Raji (cell line): Measurements from ENCODE around the gene NCKAP5.

ENCODE experiments used
- POLR2A ChIP-seq: IDR thresholded peaks from 2 replicates; pipeline ENCODE4 v1.6.1; 2011; ENCODE audit warnings: low read depth, low read length, control low read depth; ENCODE audit not compliant: insufficient read depth

NCKAP5 gene

GRCh38 chr2:132690664-132691303, 877.5 kb downstream of the NCKAP5 start:
- TF ChIP-seq POLR2A = no peak

- TF ChIP-seq POLR2A = no peak
Observed at GRCh38 chr2:132681766-132682165, 886.5 kb downstream of the NCKAP5 start.

GRCh38 chr2:132680544-132680943, 887.7 kb downstream of the NCKAP5 start:
- no peak for TF ChIP-seq POLR2A

DNA sequence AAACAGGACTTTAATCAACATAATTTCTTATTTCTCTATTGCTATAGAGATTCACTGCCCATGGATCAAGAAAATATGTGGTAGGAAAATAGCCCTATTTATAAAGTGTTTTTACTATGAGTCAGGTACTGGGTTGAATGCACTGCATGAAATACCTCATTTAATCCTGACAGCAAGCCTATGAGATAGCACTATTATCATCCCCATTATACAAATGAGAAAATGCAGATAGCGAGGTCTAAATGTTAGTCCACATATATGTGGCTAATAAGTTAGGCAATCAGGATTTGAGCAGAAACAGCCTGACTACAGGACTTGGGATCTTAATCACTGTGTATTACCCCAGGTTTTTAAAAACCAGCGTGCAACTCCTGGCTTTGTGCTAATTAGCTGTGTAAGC, 889.8 kb downstream of the NCKAP5 start:
- TF ChIP-seq POLR2A = no peak

DNA sequence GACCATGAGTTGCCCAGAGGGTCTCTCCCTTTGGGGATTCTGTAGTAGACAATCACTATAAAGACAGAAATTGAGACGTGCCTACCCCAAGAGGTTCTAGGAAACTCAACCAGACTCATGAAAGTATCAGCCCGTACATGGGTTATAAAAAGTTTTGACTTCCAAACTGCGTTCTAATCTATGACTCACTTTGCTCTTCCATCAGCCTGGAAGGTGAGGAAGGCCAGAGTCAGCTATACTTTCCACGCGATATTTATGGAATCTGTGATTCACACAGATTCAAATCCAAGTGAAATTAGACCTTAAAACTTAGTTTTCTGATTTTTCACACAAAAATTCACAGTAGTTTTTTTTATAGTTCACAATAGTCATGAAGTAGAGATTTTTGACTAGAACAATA, 890.6 kb downstream of the NCKAP5 start:
- TF ChIP-seq POLR2A = no peak

DNA sequence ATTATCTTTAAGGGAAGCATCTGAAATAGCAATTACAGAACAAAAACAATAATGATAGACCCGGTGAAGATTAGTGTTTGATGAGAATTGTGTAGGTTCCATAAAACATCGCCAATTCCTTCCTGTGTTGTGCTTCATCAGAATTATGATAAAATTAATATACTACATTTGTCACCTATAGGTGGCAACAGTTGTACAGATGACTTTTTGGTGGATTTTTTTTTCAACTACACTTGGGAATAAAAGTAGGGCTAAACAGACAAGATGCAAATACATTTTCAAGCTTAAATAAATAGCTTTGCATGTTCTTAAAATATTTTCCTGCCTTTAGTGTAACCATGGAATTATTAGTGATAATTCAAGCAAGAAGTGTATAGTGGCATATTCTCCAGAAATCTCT, 891.3 kb downstream of the NCKAP5 start:
- no peak for TF ChIP-seq POLR2A

DNA sequence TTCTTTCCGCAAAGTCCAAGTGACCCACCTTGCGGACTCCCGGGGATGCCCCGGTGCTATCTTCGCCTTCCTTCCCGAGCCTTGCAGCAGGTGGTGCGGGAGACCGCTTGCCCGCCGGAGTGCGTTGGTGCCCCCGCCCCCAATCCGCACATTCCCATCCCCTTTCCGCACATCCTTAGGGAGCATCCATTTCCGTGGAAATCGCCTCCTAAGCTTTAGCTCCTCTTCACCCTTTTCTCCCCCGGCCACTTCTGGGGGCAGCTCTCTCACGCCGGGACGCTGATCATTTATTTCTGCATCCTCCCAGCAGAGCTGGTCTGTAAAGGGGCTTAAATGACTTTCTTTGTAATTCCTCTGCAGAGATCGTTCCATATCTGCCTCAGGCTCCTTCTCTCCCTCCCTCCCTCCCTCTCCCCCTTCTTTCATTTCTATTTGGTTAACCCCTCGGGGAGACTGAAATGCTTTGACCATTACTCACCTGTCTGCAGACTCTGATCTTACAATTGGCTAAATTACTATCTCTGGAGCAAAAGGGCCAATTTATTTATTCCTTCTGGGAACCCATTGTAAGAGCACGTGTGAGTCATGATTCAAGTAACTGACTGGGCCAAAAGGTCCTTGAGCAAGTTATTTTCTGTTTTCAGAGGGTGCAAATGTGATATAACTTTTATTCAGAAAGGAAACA, 897.0 kb downstream of the NCKAP5 start:
- TF ChIP-seq POLR2A = no peak

DNA sequence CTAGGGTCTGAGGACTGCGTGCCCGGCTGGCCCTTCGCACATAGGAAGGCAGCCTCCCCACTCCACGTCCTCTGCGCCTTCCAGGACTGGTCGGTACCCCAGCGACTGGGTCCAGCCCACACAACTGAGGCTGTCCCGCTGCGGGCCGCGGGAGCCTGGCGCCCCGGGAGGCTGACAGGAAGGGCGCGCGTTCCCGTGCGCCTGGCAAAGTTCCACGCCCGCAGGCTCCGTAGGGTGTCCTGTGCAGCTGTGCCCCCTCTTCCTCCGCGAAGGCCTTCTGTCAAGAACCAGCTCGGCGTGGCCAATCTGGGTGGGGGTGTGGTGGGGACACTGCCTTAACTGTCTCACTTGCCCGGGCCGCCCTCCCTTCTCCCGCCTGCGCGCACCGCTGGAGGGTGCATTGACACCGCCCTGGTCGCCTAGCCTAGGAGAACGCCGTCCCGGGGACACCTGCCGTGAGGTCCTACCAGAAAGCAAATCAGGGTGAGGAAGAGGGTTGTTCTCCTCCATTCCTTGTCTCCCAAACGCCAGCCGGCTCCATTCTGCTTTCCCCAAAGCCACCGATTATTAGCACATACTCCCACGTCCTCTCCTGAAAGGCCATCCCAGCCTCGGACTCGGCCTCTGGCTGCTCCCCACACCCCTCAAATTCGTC, 897.6 kb downstream of the NCKAP5 start:
- no peak for TF ChIP-seq POLR2A

GRCh38 chr2:132669908-132670495, 898.3 kb downstream of the NCKAP5 start, which contains the start of gene LYPD1:
TSS of gene LYPD1 (minus strand) at chr2:132670205. CDS start at chr2:132669932, 273 bp downstream.
- no peak for TF ChIP-seq POLR2A

GRCh38 chr2:132668987-132669907, 899.0 kb downstream of the NCKAP5 start:
- no peak for TF ChIP-seq POLR2A

GRCh38 chr2:132668189-132668823, 900.0 kb downstream of the NCKAP5 start:
- no peak for TF ChIP-seq POLR2A

GRCh38 chr2:132667706-132668105, 900.6 kb downstream of the NCKAP5 start:
- no peak for TF ChIP-seq POLR2A

GRCh38 chr2:132665401-132666140, 902.7 kb downstream of the NCKAP5 start:
- no peak for TF ChIP-seq POLR2A

- TF ChIP-seq POLR2A = no peak
Observed at GRCh38 chr2:132664096-132664495, 904.2 kb downstream of the NCKAP5 start.
